GM12878 (cell line): ENCODE data around the gene LMO7. TPM values are rescaled to one million over a fixed set of nuclear protein-coding genes. Genes with fewer than 3 reads are reported as not detected.

Experiments used
- ATAC-seq: fragments of 200-7000 bp; cut with Tn5 transposase; 3 replicates; pipeline ENCODE4 v1.9.1; 2020; ENCODE audit warnings: mild to moderate bottlenecking, moderate library complexity
- BruUV-seq: library from RNA; stranded (reverse); fragments of 400-500 nt; replicated peaks from 2 replicates; lab custom pipeline; 2021; lab: Mats Ljungman, UMichigan
- CTCF ChIA-PET: fragments of 300-600 bp; sonication (Branson Sonifier 250); formaldehyde crosslinking; extraction: SDS; loops from one replicate; lab custom pipeline; 2021; ENCODE audit warnings: inconsistent platforms; lab: Yijun Ruan, JAX
- POLR2A ChIA-PET: fragments of 350-600 bp; formaldehyde crosslinking; extraction: SDS; loops from one replicate; lab custom pipeline; 2021; ENCODE audit warnings: inconsistent platforms; lab: Charles Lee
- RAD21 ChIA-PET: fragments of 300-600 bp; sonication (Branson Sonifier 250); formaldehyde crosslinking; loops from one replicate; lab custom pipeline; 2023; ENCODE audit warnings: antibody characterized with exemption; ENCODE audit not compliant: unreplicated experiment; lab: Charles Lee
- SMC1A ChIA-PET: fragments of 300-600 bp; sonication (Branson Sonifier 250); formaldehyde crosslinking; loops from one replicate; lab custom pipeline; 2023; ENCODE audit not compliant: unreplicated experiment, uncharacterized antibody; lab: Charles Lee
- DNase-seq: peaks from one replicate; pipeline ENCODE4 v3.0.0-alpha.2; 2011; ENCODE audit warnings: low read depth, low spot score
- FAIRE-seq: peaks from 3 replicates; lab custom pipeline; 2011; peaks lifted over from hg19 to GRCh38; lab: Jason Lieb, UNC
- H2AFZ ChIP-seq: 2 replicates; pipeline ENCODE4 v1.6.0; 2011; ENCODE audit warnings: low read depth, low read length, control low read depth; ENCODE audit not compliant: control insufficient read depth
- H3K27ac ChIP-seq: 2 replicates; pipeline ENCODE4 v1.5.1; 2011; ENCODE audit warnings: control low read depth; ENCODE audit not compliant: control insufficient read depth, insufficient read depth
- H3K27me3 ChIP-seq, 2 experiments: replicated peaks in 1 of 2; 2 replicates each; pipeline versions ENCODE4 v1.6.0 to v1.6.1; 2011; ENCODE audit warnings: low read length in 1 of 2; ENCODE audit not compliant: control insufficient read depth in 2 of 2, insufficient read depth in 2 of 2
- H3K36me3 ChIP-seq, 2 experiments: 2 replicates each; pipeline ENCODE4 v1.5.1; 2011; ENCODE audit warnings: low read length in 1 of 2; ENCODE audit not compliant: control insufficient read depth in 2 of 2, insufficient read depth in 2 of 2
- H3K4me1 ChIP-seq: 2 replicates; pipeline ENCODE4 v1.6.1; 2011; ENCODE audit warnings: mild to moderate bottlenecking, low read length, moderate library complexity, mixed read lengths; ENCODE audit not compliant: control insufficient read depth, insufficient read depth
- H3K4me2 ChIP-seq: 2 replicates; pipeline ENCODE4 v1.6.0; 2011; ENCODE audit warnings: control low read depth; ENCODE audit not compliant: control insufficient read depth, insufficient read depth
- H3K4me3 ChIP-seq: fragments of 200-600 bp; sonication (generic); 2 replicates; pipeline ENCODE4 v1.5.1; 2016
- H3K79me2 ChIP-seq: 2 replicates; pipeline ENCODE4 v1.6.0; 2011; ENCODE audit warnings: low read length; ENCODE audit not compliant: control insufficient read depth, insufficient read depth
- H3K9ac ChIP-seq: 2 replicates; pipeline ENCODE4 v1.8.0; 2011; ENCODE audit warnings: low read length, control low read depth, mixed read lengths; ENCODE audit not compliant: control insufficient read depth, insufficient read depth
- H3K9me3 ChIP-seq: replicated peaks from 3 replicates; pipeline ENCODE4 v1.5.1; 2011; ENCODE audit warnings: mild to moderate bottlenecking, low read length; ENCODE audit not compliant: control insufficient read depth, insufficient read depth
- H4K20me1 ChIP-seq: 2 replicates; pipeline ENCODE4 v1.6.0; 2011; ENCODE audit not compliant: control insufficient read depth, insufficient read depth
- BACH1 ChIP-seq: fragments of 450-650 bp; IDR thresholded peaks from 2 replicates; pipeline ENCODE4 v1.6.1; 2017; ENCODE audit warnings: mild to moderate bottlenecking, borderline replicate concordance
- FOXM1 ChIP-seq: IDR thresholded peaks from 2 replicates; pipeline ENCODE4 v1.6.1; 2012; ENCODE audit warnings: low read depth, mild to moderate bottlenecking, inconsistent platforms, low read length, moderate library complexity
- IRF4 ChIP-seq: IDR thresholded peaks from 2 replicates; pipeline ENCODE4 v1.6.1; 2011; ENCODE audit warnings: low read depth, low read length
- JUNB ChIP-seq: IDR thresholded peaks from 2 replicates; pipeline ENCODE4 v1.6.1; 2016; ENCODE audit warnings: antibody characterized with exemption, mild to moderate bottlenecking
- STAT1 ChIP-seq: fragments of 450-650 bp; conservative IDR thresholded peaks from 2 replicates; pipeline ENCODE4 v1.6.1; 2014; ENCODE audit warnings: antibody characterized with exemption, mild to moderate bottlenecking
- ZNF24 ChIP-seq: fragments of 450-650 bp; IDR thresholded peaks from 2 replicates; pipeline ENCODE4 v1.6.1; 2017; ENCODE audit warnings: antibody characterized with exemption, mild to moderate bottlenecking
- WGBS: methylation state at CpG from one replicate; pipeline ENCODE4 v1.1.6; 2016; ENCODE audit warnings: low lambda C conversion rate; ENCODE audit not compliant: insufficient replicate concordance, insufficient coverage; ENCODE audit errors: missing lambda C conversion rate; 5-methylcytosine and 5-hydroxymethylcytosine counted together
- in situ Hi-C: fragments of 300-500 bp; cut with MboI; formaldehyde crosslinking; loops from 9 replicates; pipeline ENCODE4 v1.14.3; 2018; ENCODE audit warnings: mixed read lengths
- intact Hi-C: fragments of 100-400 bp; cut with micrococcal nuclease; formaldehyde crosslinking; loops from one replicate; pipeline ENCODE4 v1.14.2; 2022; ENCODE audit not compliant: unreplicated experiment
- polyA plus RNA-seq, 11 experiments: library from polyadenylated mRNA; depleted of rRNA in 4 of 11; unstranded in 6 of 11; stranded (reverse) in 5 of 11; fragments of >200 nt; fragmentation: Nextera tagmentation in 4 of 11; fragmentation: Illumina TruSeq in 1 of 11; extraction: Ambion mirVana in 4 of 11; extraction: Trizol in 1 of 11; gene quantifications; 1 replicate in 1 of 11; 2 replicates in 10 of 11; pipeline versions ENCODE4 v1.2.1 to v1.2.3, GENCODE V29; 2011 to 2016; ENCODE audit warnings: inconsistent platforms in 2 of 11, missing spikeins in 2 of 11, low read depth in 1 of 11
- total RNA-seq, 4 experiments: library from RNA; depleted of rRNA in 3 of 4; stranded (reverse); fragments of >200 nt in 3 of 4; fragmentation: Illumina TruSeq in 1 of 4; extraction: Trizol in 1 of 4; gene quantifications; 2 replicates each; pipeline versions ENCODE4 v1.2.1 to v1.2.3, GENCODE V29; 2013 to 2021
- TF ChIP-seq, protein P1 (sequence below): IDR thresholded peaks from 2 replicates; pipeline ENCODE4 v1.6.1; 2012; ENCODE audit warnings: low read depth, low read length, improper control_type of control experiment

LMO7 gene
- total and polyA plus RNA-seq, 10 of the 15 experiments (the other 5 are each of a cell fraction or from before 2014, with no cell fraction given): 8.5 to 67.8 (median 36.8) TPM

DNA sequence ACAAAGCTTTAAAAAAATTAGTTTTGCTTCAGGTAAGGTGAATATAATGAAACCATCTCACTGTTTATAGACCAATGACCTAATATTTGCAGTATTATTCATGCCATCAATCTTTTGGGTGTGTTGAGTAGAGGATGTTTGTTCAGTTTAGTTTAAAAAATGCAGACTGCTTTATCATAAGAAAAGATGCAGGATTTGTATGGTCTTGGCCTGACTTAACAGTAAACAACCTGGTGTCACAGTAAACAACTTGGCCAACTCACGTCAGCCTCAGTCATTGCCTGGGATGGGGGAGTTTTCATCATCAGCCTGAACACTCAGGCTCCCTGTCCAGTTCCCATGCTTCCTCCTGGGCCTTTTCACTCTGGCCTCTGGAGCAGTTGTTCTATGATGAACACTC lies 55.1 kb downstream of the LMO7 start:
- Histone ChIP-seq H3K9me3 (no peaks in the 10 kb centered on the region), H3K4me2 (no peak overlapping the region), H3K27ac (no peak overlapping the region), H3K79me2 (no peaks in the 10 kb centered on the region), H3K36me3 (no peaks in the 10 kb centered on the region), H3K9ac (no peak overlapping the region), H3K4me3 (no peak overlapping the region), H4K20me1 (no peaks in the 10 kb centered on the region)
- ChIA-PET RAD21 (no interaction called here), SMC1A (interaction anchor here (3.5 kb wide), 1 partner anchor 179 kb away, joined by 11 read pairs; no protein-coding TSS in a partner anchor)
- ATAC-seq (no peak), DNase-seq (no peak)
- WGBS: 95% methylated on average over 1 of the region's 1 CpG
- TF ChIP-seq BACH1 (no peak), JUNB (peak; percentile 20; the same call in 1 of the 2 replicates)
- TF ChIP-seq, all 136 proteins: peak for 1
- no peaks in the 10 kb centered on the region for H3K27me3 ChIP-seq
- FAIRE-seq: no peak
- intact Hi-C loops: no loop called here
- no peaks in the 10 kb centered on the region for H3K4me1 ChIP-seq
- H2AFZ ChIP-seq: no peak overlapping the region
- in situ Hi-C loops: loop anchor here (10.0 kb wide), 1 partner anchor 1214 kb away; no protein-coding TSS in a partner anchor
- ChIA-PET POLR2A (no interaction called here), CTCF (interaction anchor here (1.0 to 7.3 kb wide), 4 partner anchors 17 to 178 kb away, joined by 3 to 54 read pairs (median 4); no protein-coding TSS in a partner anchor)
- BruUV-seq: no TSS peak

DNA sequence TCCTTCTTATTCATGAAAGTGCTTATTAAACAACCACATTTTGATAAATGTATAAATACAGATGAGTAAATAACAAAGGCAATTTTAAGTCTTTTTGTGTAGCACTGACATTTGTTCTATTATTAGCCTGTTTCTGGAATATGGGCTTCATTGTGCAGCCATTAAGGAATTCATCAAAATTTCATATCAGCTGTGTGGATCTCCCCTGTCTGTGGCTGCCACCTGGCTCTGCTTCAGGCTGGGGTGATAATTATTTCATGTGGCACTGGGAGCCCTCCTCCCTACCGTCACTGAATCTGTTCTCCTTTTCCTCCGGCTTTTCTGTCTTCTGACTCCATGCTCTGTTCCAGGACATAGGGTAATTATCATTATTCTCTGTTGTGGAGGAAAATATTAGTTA lies 57.1 kb downstream of the LMO7 start:
- Histone ChIP-seq H3K79me2 (no peaks in the 10 kb centered on the region), H3K4me2 (no peak overlapping the region), H3K4me1 (no peaks in the 10 kb centered on the region), H3K9ac (no peak overlapping the region), H3K27ac (no peak overlapping the region), H3K4me3 (no peak overlapping the region), H2AFZ (no peak overlapping the region), H3K9me3 (no peaks in the 10 kb centered on the region; the same call in 2 of the 3 replicates), H3K27me3 (no peaks in the 10 kb centered on the region), H4K20me1 (no peaks in the 10 kb centered on the region), H3K36me3 (no peaks in the 10 kb centered on the region)
- ChIA-PET SMC1A (interaction anchor here (1.0 to 6.9 kb wide), 4 partner anchors 180 to 1211 kb away, joined by 3 to 228 read pairs (median 4); no protein-coding TSS in a partner anchor), RAD21 (interaction anchor here (0.8 to 1.5 kb wide), 3 partner anchors 68 to 211 kb away, joined by 3 to 6 read pairs (median 3); no protein-coding TSS in a partner anchor), POLR2A (no interaction called here), CTCF (interaction anchor here (0.5 to 7.3 kb wide), 10 partner anchors 12 to 1210 kb away, joined by 3 to 54 read pairs (median 4); no protein-coding TSS in a partner anchor)
- no peak for FAIRE-seq
- in situ Hi-C loops (loop anchor here (10.0 kb wide), 1 partner anchor 1212 kb away; no protein-coding TSS in a partner anchor), intact Hi-C loops (no loop called here)
- WGBS: 90% methylated on average over 2 of the region's 2 CpGs
- no peak for ATAC-seq
- TF ChIP-seq FOXM1 (no peak), ZNF24 (no peak), STAT1 (no peak), IRF4 (no peak)
- TF ChIP-seq, protein P1, sequence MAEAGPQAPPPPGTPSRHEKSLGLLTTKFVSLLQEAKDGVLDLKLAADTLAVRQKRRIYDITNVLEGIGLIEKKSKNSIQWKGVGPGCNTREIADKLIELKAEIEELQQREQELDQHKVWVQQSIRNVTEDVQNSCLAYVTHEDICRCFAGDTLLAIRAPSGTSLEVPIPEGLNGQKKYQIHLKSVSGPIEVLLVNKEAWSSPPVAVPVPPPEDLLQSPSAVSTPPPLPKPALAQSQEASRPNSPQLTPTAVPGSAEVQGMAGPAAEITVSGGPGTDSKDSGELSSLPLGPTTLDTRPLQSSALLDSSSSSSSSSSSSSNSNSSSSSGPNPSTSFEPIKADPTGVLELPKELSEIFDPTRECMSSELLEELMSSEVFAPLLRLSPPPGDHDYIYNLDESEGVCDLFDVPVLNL: no peak
- DNase-seq: no peak
- BruUV-seq: no TSS peak
